ENCODE measurements around the gene TBC1D22A.

GRCh38 chr22:47067911-47068625 is 305.6 kb downstream of the TBC1D22A start:
- no peak for TF ChIP-seq POLR2A (IDR thresholded peaks at IDR 0.05; ENCODE audit: low read length)
- no peak for TF ChIP-seq GATA1 (IDR thresholded peaks at IDR 0.05; ENCODE audit: low read depth, low read length)
